ENCODE data around the gene HSD17B2.
"Not testable (repeated sequence)": the region's sequence is repeated elsewhere in the genome, so short reads cannot be mapped to it uniquely, and the experiment has no call there.

HSD17B2 gene

GRCh38 chr16:82137822-82138167, 102.7 kb downstream of the HSD17B2 start:
- no peak for DNase-seq

GRCh38 chr16:82138478-82139285, 103.6 kb downstream of the HSD17B2 start:
- no peak for DNase-seq

- not testable (repeated sequence) for DNase-seq
These were observed 104.2 kb downstream of the HSD17B2 start for GRCh38 chr16:82139286-82139571.

GRCh38 chr16:82146556-82146955, 111.5 kb downstream of the HSD17B2 start:
- DNase-seq = no peak

- no peak for DNase-seq
These were observed 111.9 kb downstream of the HSD17B2 start for GRCh38 chr16:82146957-82147356.

GRCh38 chr16:82147546-82147945, 112.5 kb downstream of the HSD17B2 start:
- no peak for DNase-seq
